ENCODE results near the gene DSCAML1. TPM values are rescaled to one million over a fixed set of nuclear protein-coding genes. Genes with fewer than 3 reads are reported as not detected.

Gene DSCAML1
- total RNA-seq, 1 donor from 2014 or later, result 0.16 TPM

GRCh38 chr11:117462864-117463247 lies 334.2 kb downstream of the DSCAML1 start:
- H3K27me3 Mint-ChIP-seq (ENCODE audit: low read depth, unreplicated experiment), result peaks cover 66% of the 10 kb centered on the region
- no peak overlapping the region for H2AFZ ChIP-seq (ENCODE audit: low read depth, low read length)
- H3K4me2 ChIP-seq (ENCODE audit: low read length), result no peak overlapping the region
- no peak overlapping the region for H3K4me3 ChIP-seq (ENCODE audit: insufficient read depth, low read depth, low read length)
- no peak overlapping the region for H3K27ac Mint-ChIP-seq (ENCODE audit: unreplicated experiment)
- H4K20me1 ChIP-seq (ENCODE audit: insufficient read depth, low read length), result no peaks in the 10 kb centered on the region
- H3K4me1 Mint-ChIP-seq (ENCODE audit: low read depth, unreplicated experiment), result peaks cover 12% of the 10 kb centered on the region
- H3K79me2 ChIP-seq (ENCODE audit: insufficient read depth, low read length), result no peaks in the 10 kb centered on the region
- no peak overlapping the region for H3K27ac ChIP-seq (ENCODE audit: low read depth, low read length)
- H3K4me3 Mint-ChIP-seq (ENCODE audit: unreplicated experiment), result no peak overlapping the region
- no peak overlapping the region for H3K9ac ChIP-seq (ENCODE audit: low read length)
- TF ChIP-seq CTCF (IDR thresholded peaks at IDR 0.05; ENCODE audit: insufficient read depth, low read depth, low read length), result no peak
- TF ChIP-seq EZH2 (IDR thresholded peaks at IDR 0.05; ENCODE audit: insufficient read depth, low read length), result no peak
- no peaks in the 10 kb centered on the region for H3K36me3 Mint-ChIP-seq (ENCODE audit: low read depth, unreplicated experiment)
- H3K36me3 ChIP-seq (ENCODE audit: insufficient read depth, low read length), result no peaks in the 10 kb centered on the region
- H3K27me3 ChIP-seq (ENCODE audit: insufficient read depth, low read length), result no peaks in the 10 kb centered on the region
- FAIRE-seq, result no peak
- H3K9me3 Mint-ChIP-seq (ENCODE audit: unreplicated experiment), result no peaks in the 10 kb centered on the region
- no peaks in the 10 kb centered on the region for H3K4me1 ChIP-seq (ENCODE audit: insufficient read depth, low read length)
- no peaks in the 10 kb centered on the region for H3K9me3 ChIP-seq (ENCODE audit: insufficient read depth, low read depth, low read length)
- DNase-seq (ENCODE audit: low read depth), result no peak

- Mint-ChIP-seq H3K9me3 (ENCODE audit: unreplicated experiment) (no peaks in the 10 kb centered on the region), H3K4me1 (ENCODE audit: low read depth, unreplicated experiment) (peaks cover 12% of the 10 kb centered on the region), H3K4me3 (ENCODE audit: unreplicated experiment) (no peak overlapping the region), H3K36me3 (ENCODE audit: low read depth, unreplicated experiment) (no peaks in the 10 kb centered on the region), H3K27ac (ENCODE audit: unreplicated experiment) (no peak overlapping the region), H3K27me3 (ENCODE audit: low read depth, unreplicated experiment) (peaks cover 62% of the 10 kb centered on the region)
- H2AFZ ChIP-seq (ENCODE audit: low read depth, low read length), result no peak overlapping the region
- no peak for TF ChIP-seq EZH2 (IDR thresholded peaks at IDR 0.05; ENCODE audit: insufficient read depth, low read length)
- no peak for TF ChIP-seq CTCF (IDR thresholded peaks at IDR 0.05; ENCODE audit: insufficient read depth, low read depth, low read length)
- H3K27me3 ChIP-seq (ENCODE audit: insufficient read depth, low read length), result no peaks in the 10 kb centered on the region
- no peaks in the 10 kb centered on the region for H3K9me3 ChIP-seq (ENCODE audit: insufficient read depth, low read depth, low read length)
- no peaks in the 10 kb centered on the region for H3K4me1 ChIP-seq (ENCODE audit: insufficient read depth, low read length)
- no peak for DNase-seq (ENCODE audit: low read depth)
- no peak overlapping the region for H3K4me3 ChIP-seq (ENCODE audit: insufficient read depth, low read depth, low read length)
- no peaks in the 10 kb centered on the region for H3K36me3 ChIP-seq (ENCODE audit: insufficient read depth, low read length)
- H3K79me2 ChIP-seq (ENCODE audit: insufficient read depth, low read length), result no peaks in the 10 kb centered on the region
- H3K27ac ChIP-seq (ENCODE audit: low read depth, low read length), result no peak overlapping the region
- no peak for FAIRE-seq
- H3K4me2 ChIP-seq (ENCODE audit: low read length), result no peak overlapping the region
- no peak overlapping the region for H3K9ac ChIP-seq (ENCODE audit: low read length)
- no peaks in the 10 kb centered on the region for H4K20me1 ChIP-seq (ENCODE audit: insufficient read depth, low read length)
These were observed 334.7 kb downstream of the DSCAML1 start for GRCh38 chr11:117462183-117462863.
